ENCODE measurements around the gene GPR3.
A peak's percentile ranks its signal among the peaks of the same experiment; 100 is the strongest.

Gene GPR3

GRCh38 chr1:27392096-27392777, at the start of gene GPR3:
GPR3 (plus strand) TSS chr1:27392622; CDS start chr1:27393799, 1,177 bp downstream.
- peak; percentile 98 for DNase-seq (ENCODE audit: low spot score)

GRCh38 chr1:27342778-27343638, 49.4 kb upstream of the GPR3 start:
- DNase-seq (ENCODE audit: low spot score), result no peak

- no peak for DNase-seq (ENCODE audit: low spot score)
These were observed 48.8 kb upstream of the GPR3 start for GRCh38 chr1:27343639-27344025.

GRCh38 chr1:27345272-27345671, 47.1 kb upstream of the GPR3 start:
- no peak for DNase-seq (ENCODE audit: low spot score)

GRCh38 chr1:27346357-27346756, 46.1 kb upstream of the GPR3 start:
- no peak for DNase-seq (ENCODE audit: low spot score)

GRCh38 chr1:27346991-27347624, 45.3 kb upstream of the GPR3 start:
- DNase-seq (ENCODE audit: low spot score), result no peak

GRCh38 chr1:27348861-27349783, 43.3 kb upstream of the GPR3 start:
- DNase-seq (ENCODE audit: low spot score), result peak; percentile 45

GRCh38 chr1:27349784-27350662, 42.4 kb upstream of the GPR3 start:
- peak; percentile 90 for DNase-seq (ENCODE audit: low spot score)

- peak; percentile 41 for DNase-seq (ENCODE audit: low spot score)
These were observed 41.5 kb upstream of the GPR3 start for GRCh38 chr1:27350663-27351540.

- no peak for DNase-seq (ENCODE audit: low spot score)
These were observed 40.8 kb upstream of the GPR3 start for GRCh38 chr1:27351541-27352107.

- no peak for DNase-seq (ENCODE audit: low spot score)
These were observed 39.3 kb upstream of the GPR3 start for GRCh38 chr1:27353166-27353565.

- no peak for DNase-seq (ENCODE audit: low spot score)
These were observed 38.8 kb upstream of the GPR3 start for GRCh38 chr1:27353629-27354028.

GRCh38 chr1:27355683-27356082, 36.7 kb upstream of the GPR3 start:
- no peak for DNase-seq (ENCODE audit: low spot score)

- no peak for DNase-seq (ENCODE audit: low spot score)
These were observed 36.2 kb upstream of the GPR3 start for GRCh38 chr1:27356277-27356618.

- no peak for DNase-seq (ENCODE audit: low spot score)
These were observed 35.7 kb upstream of the GPR3 start for GRCh38 chr1:27356619-27357280.

- peak; percentile 88 for DNase-seq (ENCODE audit: low spot score)
These were observed 35.0 kb upstream of the GPR3 start for GRCh38 chr1:27357281-27358037.

GRCh38 chr1:27358038-27358927, 34.1 kb upstream of the GPR3 start:
- DNase-seq (ENCODE audit: low spot score), result no peak
